Skeletal muscle tissue (tissue), 4 donors: ENCODE measurements around the gene DCTN5. TPM values are rescaled to one million over a fixed set of nuclear protein-coding genes. Genes with fewer than 3 reads are reported as not detected.

ENCODE experiments used
- H3K27ac ChIP-seq: one replicate; pipeline ENCODE4 v1.7.0; 2013; ENCODE audit warnings: mild to moderate bottlenecking, low read depth, low read length, inconsistent platforms
- H3K27me3 ChIP-seq, 3 donors: one replicate each; pipeline ENCODE4 v1.7.0; 2013; ENCODE audit warnings: low read length in 3 of 3; ENCODE audit not compliant: control insufficient read depth in 3 of 3, insufficient read depth in 3 of 3
- H3K36me3 ChIP-seq, 3 donors: one replicate each; pipeline ENCODE4 v1.7.0; 2013; ENCODE audit warnings: low read length in 3 of 3; ENCODE audit not compliant: control insufficient read depth in 3 of 3, insufficient read depth in 3 of 3
- H3K4me1 ChIP-seq, 3 donors: one replicate each; pipeline ENCODE4 v1.7.0; 2013; ENCODE audit warnings: low read length in 3 of 3, mild to moderate bottlenecking in 3 of 3; ENCODE audit not compliant: control insufficient read depth in 3 of 3, insufficient read depth in 3 of 3
- H3K4me3 ChIP-seq, 3 donors: one replicate each; pipeline ENCODE4 v1.7.0; 2013; ENCODE audit warnings: low read length in 3 of 3
- H3K9ac ChIP-seq, 3 donors: one replicate each; pipeline ENCODE4 v1.7.0; 2013; ENCODE audit warnings: low read length in 3 of 3, mild to moderate bottlenecking in 3 of 3, moderate library complexity in 2 of 3, low read depth in 1 of 3
- H3K9me3 ChIP-seq, 3 donors: one replicate each; pipeline ENCODE4 v1.7.0; 2013; ENCODE audit warnings: low read length in 3 of 3; ENCODE audit not compliant: control insufficient read depth in 3 of 3
- total RNA-seq: library from RNA; depleted of rRNA; stranded (reverse); fragments of >200 nt; gene quantifications from one replicate; pipeline ENCODE4 v1.2.3, GENCODE V29; 2014
- donor health status: Osteomylitis.

DCTN5 gene
- total RNA-seq, 1 donor from 2014 or later: 25.6 TPM

- H3K36me3 ChIP-seq: peaks cover 0 to 15% (median 5%) of the 10 kb centered on the region in 3 donors
- H3K9me3 ChIP-seq: no peaks in the 10 kb centered on the region
- H3K4me1 ChIP-seq: no peaks in the 10 kb centered on the region
- H3K4me3 ChIP-seq: no peak overlapping the region
- H3K9ac ChIP-seq: no peak overlapping the region
- no peak overlapping the region for H3K27ac ChIP-seq
- H3K27me3 ChIP-seq: no peaks in the 10 kb centered on the region
These were observed 10.7 kb downstream of the DCTN5 start for GRCh38 chr16:23651943-23652468.

- peaks cover 40 to 88% (median 78%) of the 10 kb centered on the region in 3 donors for H3K36me3 ChIP-seq
- no peak overlapping the region for H3K4me3 ChIP-seq
- no peaks in the 10 kb centered on the region for H3K9me3 ChIP-seq
- no peak overlapping the region for H3K9ac ChIP-seq
- no peaks in the 10 kb centered on the region for H3K4me1 ChIP-seq
- no peaks in the 10 kb centered on the region for H3K27me3 ChIP-seq
- no peak overlapping the region for H3K27ac ChIP-seq
These were observed 22.7 kb downstream of the DCTN5 start for GRCh38 chr16:23663918-23664317.

- peaks cover 17 to 21% (median 19%) of the 10 kb centered on the region in 3 donors for H3K4me1 ChIP-seq
These were observed 25.5 kb downstream of the DCTN5 start for GRCh38 chr16:23666571-23667354.

GRCh38 chr16:23667355-23667659, 26.0 kb downstream of the DCTN5 start:
- Histone ChIP-seq H3K4me3 (no peak overlapping the region), H3K36me3 (peaks cover 20 to 74% (median 67%) of the 10 kb centered on the region in 3 donors), H3K27ac (no peak overlapping the region), H3K9me3 (no peaks in the 10 kb centered on the region), H3K4me1 (peaks cover 17 to 22% (median 19%) of the 10 kb centered on the region in 3 donors), H3K27me3 (no peaks in the 10 kb centered on the region), H3K9ac (no peak overlapping the region)

More at GRCh38 chr16:23666571-23667354, 25.5 kb downstream of the DCTN5 start:
- no peak overlapping the region for H3K9ac ChIP-seq
- H3K9me3 ChIP-seq: no peaks in the 10 kb centered on the region
- H3K36me3 ChIP-seq: peaks cover 26 to 77% (median 72%) of the 10 kb centered on the region in 3 donors
- no peaks in the 10 kb centered on the region for H3K27me3 ChIP-seq
- H3K4me3 ChIP-seq: no peak overlapping the region
- H3K27ac ChIP-seq: no peak overlapping the region

GRCh38 chr16:23668225-23668624, 27.0 kb downstream of the DCTN5 start:
- no peak overlapping the region for H3K27ac ChIP-seq
- H3K36me3 ChIP-seq: peaks cover 22 to 68% (median 61%) of the 10 kb centered on the region in 3 donors
- no peak overlapping the region for H3K9ac ChIP-seq
- no peak overlapping the region for H3K4me3 ChIP-seq
- H3K27me3 ChIP-seq: no peaks in the 10 kb centered on the region
- peaks cover 17 to 22% (median 19%) of the 10 kb centered on the region in 3 donors for H3K4me1 ChIP-seq
- H3K9me3 ChIP-seq: no peaks in the 10 kb centered on the region

- Histone ChIP-seq H3K27ac (no peak overlapping the region), H3K4me1 (peaks cover 17 to 22% (median 19%) of the 10 kb centered on the region in 3 donors), H3K9me3 (no peaks in the 10 kb centered on the region), H3K27me3 (no peaks in the 10 kb centered on the region), H3K36me3 (peaks cover 19 to 65% (median 59%) of the 10 kb centered on the region in 3 donors), H3K4me3 (no peak overlapping the region), H3K9ac (no peak overlapping the region)
These were observed 27.6 kb downstream of the DCTN5 start for GRCh38 chr16:23668873-23669272.

GRCh38 chr16:23670137-23670776, 29.0 kb downstream of the DCTN5 start:
- Histone ChIP-seq H3K36me3 (peaks cover 15 to 56% (median 55%) of the 10 kb centered on the region in 3 donors), H3K4me3 (no peak overlapping the region), H3K27ac (peak overlapping the region; percentile 25), H3K9me3 (no peaks in the 10 kb centered on the region), H3K9ac (peak overlapping the region in 2 of 3 donors; percentile 15 to 42), H3K4me1 (peaks cover 17 to 22% (median 19%) of the 10 kb centered on the region in 3 donors), H3K27me3 (no peaks in the 10 kb centered on the region)

- Histone ChIP-seq H3K9me3 (no peaks in the 10 kb centered on the region), H3K27ac (no peak overlapping the region), H3K9ac (no peak overlapping the region), H3K27me3 (no peaks in the 10 kb centered on the region), H3K36me3 (peaks cover 4 to 21% (median 18%) of the 10 kb centered on the region in 3 donors), H3K4me1 (peaks cover 25 to 31% (median 30%) of the 10 kb centered on the region in 3 donors), H3K4me3 (no peak overlapping the region)
These were observed 32.8 kb downstream of the DCTN5 start for GRCh38 chr16:23673971-23674614.

- Histone ChIP-seq H3K9ac (no peak overlapping the region), H3K27me3 (no peaks in the 10 kb centered on the region), H3K4me1 (peaks cover 13 to 16% (median 14%) of the 10 kb centered on the region in 3 donors), H3K27ac (no peak overlapping the region), H3K36me3 (peaks cover 14 to 25% (median 21%) of the 10 kb centered on the region in 3 donors), H3K4me3 (no peak overlapping the region), H3K9me3 (no peaks in the 10 kb centered on the region)
These were observed 35.7 kb downstream of the DCTN5 start for GRCh38 chr16:23676924-23677480.
